CD4-positive, alpha-beta T cell treated with Interleukin-4 for 1 hour (primary cell): ENCODE data around the gene PKP1.

Experiments used
- DNase-seq, 2 donors: peaks; one replicate each; pipeline ENCODE4 v3.0.0-alpha.2; 2020 to 2022

PKP1 gene

GRCh38 chr1:201310251-201310985 lies 27.1 kb downstream of the PKP1 start:
- DNase-seq: no peak

GRCh38 chr1:201310986-201311355 lies 27.7 kb downstream of the PKP1 start:
- no peak for DNase-seq

GRCh38 chr1:201311356-201312011 lies 28.2 kb downstream of the PKP1 start:
- DNase-seq: no peak

GRCh38 chr1:201312298-201312697 lies 29.0 kb downstream of the PKP1 start:
- no peak for DNase-seq

- no peak for DNase-seq
These were observed 29.8 kb downstream of the PKP1 start for GRCh38 chr1:201313086-201313485.

- no peak for DNase-seq
These were observed 33.2 kb downstream of the PKP1 start for GRCh38 chr1:201316556-201316955.

- no peak for DNase-seq
These were observed 34.2 kb downstream of the PKP1 start for GRCh38 chr1:201317551-201317950.

- no peak for DNase-seq
These were observed 35.4 kb downstream of the PKP1 start for GRCh38 chr1:201318504-201319340.

GRCh38 chr1:201319631-201320030 lies 36.3 kb downstream of the PKP1 start:
- no peak for DNase-seq

GRCh38 chr1:201320168-201320788 lies 37.0 kb downstream of the PKP1 start:
- DNase-seq: no peak

- DNase-seq: no peak
These were observed 38.6 kb downstream of the PKP1 start for GRCh38 chr1:201321826-201322390.

GRCh38 chr1:201322653-201323510 lies 39.6 kb downstream of the PKP1 start:
- no peak for DNase-seq

- no peak for DNase-seq
These were observed 41.0 kb downstream of the PKP1 start for GRCh38 chr1:201324306-201324705.

GRCh38 chr1:201324821-201325677 lies 41.7 kb downstream of the PKP1 start:
- no peak for DNase-seq

GRCh38 chr1:201325678-201326060 lies 42.4 kb downstream of the PKP1 start:
- DNase-seq: no peak

- DNase-seq: no peak
These were observed 43.4 kb downstream of the PKP1 start for GRCh38 chr1:201326710-201327109.

GRCh38 chr1:201327687-201328240 lies 44.5 kb downstream of the PKP1 start:
- DNase-seq: no peak

- DNase-seq: no peak
These were observed 45.3 kb downstream of the PKP1 start for GRCh38 chr1:201328576-201328975.

- no peak for DNase-seq
These were observed 46.0 kb downstream of the PKP1 start for GRCh38 chr1:201329286-201329685.

GRCh38 chr1:201329801-201330200 lies 46.5 kb downstream of the PKP1 start:
- no peak for DNase-seq

GRCh38 chr1:201330541-201330940 lies 47.2 kb downstream of the PKP1 start:
- DNase-seq: no peak
